HCT116 (cell line): ENCODE measurements around the gene ZCWPW1.

Experiments
- CTCF ChIP-seq, 3 experiments: fragments of 200-600 bp in 1 of 3; sonication (generic) in 1 of 3; IDR thresholded peaks in 2 of 3; conservative IDR thresholded peaks in 1 of 3; 2 replicates each; pipeline ENCODE4 v1.5.1; 2012 to 2017; ENCODE audit warnings: low read depth in 2 of 3, low read length in 2 of 3, antibody characterized with exemption in 1 of 3, borderline replicate concordance in 1 of 3, control low read depth in 1 of 3, mild to moderate bottlenecking in 1 of 3, mixed read lengths in 1 of 3, mixed run types in 1 of 3, moderate library complexity in 1 of 3; ENCODE audit not compliant: insufficient read depth in 1 of 3
- EZH2 ChIP-seq: fragments of 200-600 bp; sonication (generic); IDR thresholded peaks from 2 replicates; pipeline ENCODE4 v1.6.1; 2017; ENCODE audit warnings: antibody characterized with exemption, mixed run types
- EZH2phosphoT487 ChIP-seq: fragments of 200-600 bp; IDR thresholded peaks from 2 replicates; pipeline ENCODE4 v1.6.1; 2018; ENCODE audit warnings: antibody characterized with exemption, borderline replicate concordance
- REST ChIP-seq: IDR thresholded peaks from 2 replicates; pipeline ENCODE4 v1.6.1; 2012; ENCODE audit warnings: low read depth
- ZNF274 ChIP-seq: fragments of 200-500 bp; sonication (Bioruptor generic); IDR thresholded peaks from 2 replicates; pipeline ENCODE4 v1.6.1; 2014; ENCODE audit warnings: mild to moderate bottlenecking, low read depth, low read length, inconsistent platforms

GRCh38 chr7:100435401-100436304 is 7.2 kb upstream of the ZCWPW1 start:
- no peak for TF ChIP-seq EZH2phosphoT487
- TF ChIP-seq EZH2, result no peak
- TF ChIP-seq REST, result no peak
- no peak for TF ChIP-seq CTCF (IDR thresholded peaks at IDR 0.05 in 2 of 3, conservative IDR thresholded peaks at IDR 0.05 in 1 of 3; ENCODE audit: borderline replicate concordance in 1 of 3, insufficient read depth in 1 of 3, low read depth in 2 of 3, low read length in 2 of 3)
- TF ChIP-seq ZNF274, result no peak
